H1 (cell line): ENCODE data around the gene MGLL.

Source experiments
- CBX5 ChIP-seq: fragments of 300-800, 300-1000 bp; sonication (generic); IDR thresholded peaks from 2 replicates; pipeline ENCODE4 v1.7.1; 2016; ENCODE audit warnings: antibody characterized with exemption, low read length, low read depth
- KDM5A ChIP-seq: fragments of 200-600 bp; IDR thresholded peaks from 2 replicates; pipeline ENCODE4 v1.7.1; 2012; ENCODE audit warnings: mild to moderate bottlenecking, low read length, inconsistent platforms, mixed read lengths
- SUZ12 ChIP-seq: fragments of 200-600 bp; sonication (generic); IDR thresholded peaks from 2 replicates; pipeline ENCODE4 v1.6.1; 2012; ENCODE audit warnings: mild to moderate bottlenecking, inconsistent platforms, low read length, moderate library complexity, mixed read lengths
- TF ChIP-seq, protein P1 (sequence below), 3 experiments: IDR thresholded peaks; 1 replicate in 2 of 3; 2 replicates in 1 of 3; pipeline versions ENCODE4 v1.5.1 to v1.6.1; 2011; ENCODE audit warnings: low read length in 3 of 3, mild to moderate bottlenecking in 3 of 3, inconsistent platforms in 2 of 3, low read depth in 1 of 3, moderate library complexity in 1 of 3; ENCODE audit not compliant: insufficient read depth in 1 of 3; ENCODE audit errors: control extremely low read depth in 1 of 3
- TF ChIP-seq, protein P2 (sequence below): IDR thresholded peaks from 2 replicates; pipeline ENCODE4 v1.6.1; 2011; ENCODE audit warnings: low read depth, mild to moderate bottlenecking, low read length; ENCODE audit not compliant: insufficient read depth

DNA sequence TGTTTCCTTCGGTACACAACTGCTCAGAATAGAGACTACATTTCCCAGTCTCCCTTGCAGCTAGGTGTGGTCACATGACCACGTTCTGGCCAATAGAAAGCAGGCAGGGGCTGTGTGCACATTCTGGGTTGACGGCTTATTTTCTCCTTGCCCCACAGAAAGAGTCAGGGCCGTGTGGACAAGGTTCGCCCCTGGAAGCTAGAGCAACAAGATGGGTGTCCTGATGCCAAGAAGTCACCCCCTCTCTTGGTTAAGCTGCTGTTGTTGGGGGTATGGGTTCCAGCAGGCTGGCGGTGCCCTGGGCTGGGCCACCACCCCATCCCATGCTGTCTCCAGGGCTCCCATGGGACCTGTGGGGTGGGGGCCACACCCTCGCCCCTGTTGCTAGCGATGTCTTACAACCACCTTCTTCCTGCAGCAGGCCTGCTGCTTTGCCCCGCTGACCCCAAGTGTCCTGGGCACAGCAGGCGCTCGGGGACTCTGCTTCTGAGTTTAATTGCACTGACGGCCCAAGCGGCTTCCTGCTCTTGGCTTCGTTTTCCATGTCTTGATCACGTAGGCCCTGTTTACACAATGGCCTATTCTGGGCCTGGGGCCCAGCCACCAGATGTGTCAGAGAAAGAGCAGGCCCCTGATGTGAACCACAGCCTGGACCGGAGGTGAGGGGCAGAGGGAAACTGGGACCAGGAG is 124.6 kb downstream of the MGLL start:
- TF ChIP-seq KDM5A, result no peak
- TF ChIP-seq, protein P1, sequence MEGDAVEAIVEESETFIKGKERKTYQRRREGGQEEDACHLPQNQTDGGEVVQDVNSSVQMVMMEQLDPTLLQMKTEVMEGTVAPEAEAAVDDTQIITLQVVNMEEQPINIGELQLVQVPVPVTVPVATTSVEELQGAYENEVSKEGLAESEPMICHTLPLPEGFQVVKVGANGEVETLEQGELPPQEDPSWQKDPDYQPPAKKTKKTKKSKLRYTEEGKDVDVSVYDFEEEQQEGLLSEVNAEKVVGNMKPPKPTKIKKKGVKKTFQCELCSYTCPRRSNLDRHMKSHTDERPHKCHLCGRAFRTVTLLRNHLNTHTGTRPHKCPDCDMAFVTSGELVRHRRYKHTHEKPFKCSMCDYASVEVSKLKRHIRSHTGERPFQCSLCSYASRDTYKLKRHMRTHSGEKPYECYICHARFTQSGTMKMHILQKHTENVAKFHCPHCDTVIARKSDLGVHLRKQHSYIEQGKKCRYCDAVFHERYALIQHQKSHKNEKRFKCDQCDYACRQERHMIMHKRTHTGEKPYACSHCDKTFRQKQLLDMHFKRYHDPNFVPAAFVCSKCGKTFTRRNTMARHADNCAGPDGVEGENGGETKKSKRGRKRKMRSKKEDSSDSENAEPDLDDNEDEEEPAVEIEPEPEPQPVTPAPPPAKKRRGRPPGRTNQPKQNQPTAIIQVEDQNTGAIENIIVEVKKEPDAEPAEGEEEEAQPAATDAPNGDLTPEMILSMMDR (IDR thresholded peaks at IDR 0.05; ENCODE audit: control extremely low read depth in 1 of 3, insufficient read depth in 1 of 3, low read depth in 1 of 3, low read length in 3 of 3), result no peak
- TF ChIP-seq, protein P2, sequence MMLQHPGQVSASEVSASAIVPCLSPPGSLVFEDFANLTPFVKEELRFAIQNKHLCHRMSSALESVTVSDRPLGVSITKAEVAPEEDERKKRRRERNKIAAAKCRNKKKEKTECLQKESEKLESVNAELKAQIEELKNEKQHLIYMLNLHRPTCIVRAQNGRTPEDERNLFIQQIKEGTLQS, result peak; percentile 69
- no peak for TF ChIP-seq SUZ12
- TF ChIP-seq CBX5, result no peak
